ENCODE data around the gene CCDC148.

Gene CCDC148

DNA sequence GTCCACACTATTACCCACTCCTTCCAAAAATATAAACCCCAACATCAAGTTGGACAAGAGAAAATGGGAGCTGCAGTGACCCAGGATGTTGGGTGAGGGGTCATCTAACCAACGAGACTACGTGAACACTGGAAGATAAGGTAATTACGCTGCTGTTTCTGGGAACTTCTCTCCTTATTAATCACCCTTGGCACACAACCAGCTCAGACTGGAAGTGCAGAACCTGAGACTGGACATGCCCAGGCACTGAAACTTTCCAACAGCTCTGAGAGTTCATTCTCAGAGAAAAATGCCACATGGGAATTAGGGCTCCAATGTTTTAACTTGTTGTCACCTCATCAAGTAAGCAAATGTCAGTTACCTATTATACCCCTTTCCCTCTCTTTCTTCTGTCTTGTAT lies 135.3 kb downstream of the CCDC148 start:
- no peak for DNase-seq (ENCODE audit: low read depth, low spot score)
- CTCF ChIA-PET: no interaction called here
- POLR2A ChIA-PET: no interaction called here
- no peak overlapping the region for H3K4me3 ChIP-seq (ENCODE audit: low read depth, low read length)
- TF ChIP-seq, protein P1, sequence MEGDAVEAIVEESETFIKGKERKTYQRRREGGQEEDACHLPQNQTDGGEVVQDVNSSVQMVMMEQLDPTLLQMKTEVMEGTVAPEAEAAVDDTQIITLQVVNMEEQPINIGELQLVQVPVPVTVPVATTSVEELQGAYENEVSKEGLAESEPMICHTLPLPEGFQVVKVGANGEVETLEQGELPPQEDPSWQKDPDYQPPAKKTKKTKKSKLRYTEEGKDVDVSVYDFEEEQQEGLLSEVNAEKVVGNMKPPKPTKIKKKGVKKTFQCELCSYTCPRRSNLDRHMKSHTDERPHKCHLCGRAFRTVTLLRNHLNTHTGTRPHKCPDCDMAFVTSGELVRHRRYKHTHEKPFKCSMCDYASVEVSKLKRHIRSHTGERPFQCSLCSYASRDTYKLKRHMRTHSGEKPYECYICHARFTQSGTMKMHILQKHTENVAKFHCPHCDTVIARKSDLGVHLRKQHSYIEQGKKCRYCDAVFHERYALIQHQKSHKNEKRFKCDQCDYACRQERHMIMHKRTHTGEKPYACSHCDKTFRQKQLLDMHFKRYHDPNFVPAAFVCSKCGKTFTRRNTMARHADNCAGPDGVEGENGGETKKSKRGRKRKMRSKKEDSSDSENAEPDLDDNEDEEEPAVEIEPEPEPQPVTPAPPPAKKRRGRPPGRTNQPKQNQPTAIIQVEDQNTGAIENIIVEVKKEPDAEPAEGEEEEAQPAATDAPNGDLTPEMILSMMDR (IDR thresholded peaks at IDR 0.05; ENCODE audit: insufficient read depth, low read length, missing control alignments): no peak

DNA sequence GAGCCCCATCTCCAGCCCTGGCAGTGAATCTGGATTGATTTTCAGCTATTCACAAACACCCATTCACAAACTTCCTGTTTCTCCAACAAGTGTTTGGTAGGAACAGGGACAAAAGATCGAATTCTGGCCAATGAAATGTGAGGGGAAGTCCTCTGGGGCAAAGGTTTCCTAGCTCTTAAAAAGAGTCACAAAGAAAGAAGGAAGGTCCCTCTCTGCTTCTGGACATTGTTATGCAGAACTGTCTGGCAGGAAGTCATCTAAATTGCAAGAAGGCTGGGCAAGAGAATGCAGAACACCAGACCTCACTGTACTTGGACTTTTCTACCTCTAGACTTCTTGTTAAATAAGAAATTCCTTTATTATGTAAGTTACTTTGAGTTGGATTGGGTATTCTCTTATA lies 137.3 kb downstream of the CCDC148 start:
- ChIA-PET POLR2A (no interaction called here), CTCF (no interaction called here)
- TF ChIP-seq, protein P1 (IDR thresholded peaks at IDR 0.05; ENCODE audit: insufficient read depth, low read length, missing control alignments): no peak
- no peak overlapping the region for H3K4me3 ChIP-seq (ENCODE audit: low read depth, low read length)
- DNase-seq (ENCODE audit: low read depth, low spot score): no peak

DNA sequence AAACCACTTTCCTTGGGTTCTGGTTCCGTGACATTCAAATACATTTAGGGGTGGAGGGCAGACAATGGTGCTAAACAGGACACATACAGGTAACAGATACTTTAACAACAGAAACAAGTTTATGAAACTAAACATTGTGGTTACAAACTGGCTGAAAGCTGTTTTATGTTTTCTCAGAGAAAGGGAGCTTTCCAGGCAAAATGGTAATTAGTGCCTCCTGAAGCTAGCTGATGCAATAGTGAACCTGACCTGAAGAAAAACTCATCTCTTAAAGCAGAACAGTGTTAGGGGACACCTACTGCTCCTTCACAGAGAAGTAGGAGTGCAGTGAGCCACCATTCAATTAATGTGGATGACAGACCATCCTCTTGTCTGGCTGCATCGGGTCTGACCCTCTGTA lies 138.9 kb downstream of the CCDC148 start:
- DNase-seq (ENCODE audit: low read depth, low spot score): no peak
- CTCF ChIA-PET: interaction anchor here (1.5 kb wide), 1 partner anchor 436 kb away, joined by 3 read pairs; no protein-coding TSS in a partner anchor
- POLR2A ChIA-PET: no interaction called here
- H3K4me3 ChIP-seq (ENCODE audit: low read depth, low read length): no peak overlapping the region
- TF ChIP-seq, protein P1 (IDR thresholded peaks at IDR 0.05; ENCODE audit: insufficient read depth, low read length, missing control alignments): no peak

DNA sequence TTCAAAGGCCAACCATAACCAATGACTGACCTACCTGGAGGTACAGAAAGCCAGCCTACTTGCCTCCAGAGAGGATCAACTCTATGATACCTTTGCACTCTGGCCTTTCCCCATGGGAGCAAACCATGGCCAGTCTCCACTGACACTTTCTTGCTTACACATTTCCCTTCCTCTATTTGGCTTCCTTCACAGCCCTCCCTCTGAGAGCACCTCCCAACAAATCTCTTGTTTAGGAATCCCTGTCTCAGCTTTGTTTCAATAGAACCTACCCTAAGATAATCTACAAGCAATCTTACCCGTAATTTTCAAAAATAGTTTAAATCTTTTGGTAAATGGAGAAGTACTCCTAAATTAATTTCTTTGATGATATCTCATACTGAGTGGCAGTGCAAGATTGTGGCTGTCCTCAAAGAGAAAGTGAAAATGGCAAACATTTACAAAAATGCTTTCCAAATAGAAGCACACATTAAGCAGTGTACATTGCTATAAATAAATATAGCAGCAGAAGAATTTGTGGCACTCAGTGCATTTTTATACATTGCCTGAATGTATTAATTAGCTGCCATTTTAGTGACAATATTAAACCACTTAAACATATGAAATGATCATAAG lies 140.6 kb downstream of the CCDC148 start:
- POLR2A ChIA-PET: no interaction called here
- TF ChIP-seq, protein P1 (IDR thresholded peaks at IDR 0.05; ENCODE audit: insufficient read depth, low read length, missing control alignments): no peak
- CTCF ChIA-PET: no interaction called here
- H3K4me3 ChIP-seq (ENCODE audit: low read depth, low read length): no peak overlapping the region
- DNase-seq (ENCODE audit: low read depth, low spot score): no peak

DNA sequence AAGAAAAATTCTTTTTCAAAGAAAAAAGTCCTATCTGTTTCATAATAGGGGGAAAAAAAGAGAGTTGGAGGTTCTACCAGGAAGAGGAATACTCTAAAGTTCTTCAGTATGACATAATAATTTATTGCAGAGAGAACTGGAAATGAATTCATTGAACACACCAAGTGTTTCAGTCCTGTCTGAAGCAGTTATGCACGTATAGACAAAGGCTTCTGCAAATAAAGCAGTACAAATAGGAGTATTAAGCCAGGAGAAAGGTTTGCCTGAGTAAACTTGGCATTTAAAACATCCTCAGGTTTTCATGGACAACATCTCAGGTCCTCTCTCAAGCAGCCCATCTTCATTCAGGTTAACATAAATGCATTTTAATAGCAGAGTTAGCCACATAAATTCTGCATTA lies 141.6 kb downstream of the CCDC148 start:
- ChIA-PET CTCF (no interaction called here), POLR2A (no interaction called here)
- TF ChIP-seq, protein P1 (IDR thresholded peaks at IDR 0.05; ENCODE audit: insufficient read depth, low read length, missing control alignments): no peak
- no peak overlapping the region for H3K4me3 ChIP-seq (ENCODE audit: low read depth, low read length)
- DNase-seq (ENCODE audit: low read depth, low spot score): no peak

DNA sequence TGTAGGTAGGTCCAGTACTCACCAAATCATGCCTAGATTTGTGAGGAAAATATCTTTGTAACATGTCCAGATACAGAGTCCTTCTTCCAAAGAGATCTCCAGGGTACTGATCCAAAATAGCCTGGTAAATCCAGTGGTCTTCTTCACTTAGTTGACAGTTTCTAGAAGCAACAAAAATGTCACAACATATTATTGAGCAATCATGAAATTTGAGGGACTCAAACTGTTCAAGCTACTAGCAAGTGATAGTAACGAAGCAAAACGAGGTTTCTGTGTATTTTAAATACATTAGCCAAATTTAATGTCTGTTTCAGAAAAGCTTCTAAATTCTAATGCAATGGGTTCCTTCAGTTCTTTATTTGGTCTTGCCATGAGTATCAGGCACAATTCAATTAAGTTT lies 142.8 kb downstream of the CCDC148 start:
- DNase-seq (ENCODE audit: low read depth, low spot score): no peak
- ChIA-PET POLR2A (no interaction called here), CTCF (no interaction called here)
- no peak overlapping the region for H3K4me3 ChIP-seq (ENCODE audit: low read depth, low read length)
- TF ChIP-seq, protein P1 (IDR thresholded peaks at IDR 0.05; ENCODE audit: insufficient read depth, low read length, missing control alignments): no peak
